SK-N-SH treated with all-trans-retinoic acid at 6 μM for 48 hours (cell line): ENCODE data around the gene SLC8A3.

Source experiments
- ATAC-seq: fragments of 200-7000 bp; cut with Tn5 transposase; 3 replicates; pipeline ENCODE4 v1.9.1; 2020; ENCODE audit warnings: mild to moderate bottlenecking, moderate library complexity
- ARNTL ChIP-seq: fragments of 450-650 bp; formaldehyde crosslinking; IDR thresholded peaks from 2 replicates; pipeline ENCODE4 v1.5.0; 2020; ENCODE audit warnings: low read depth, mild to moderate bottlenecking, moderate library complexity, borderline replicate concordance
- BACH2 ChIP-seq: fragments of 250-450 bp; sonication (Bioruptor Pico); IDR thresholded peaks from 2 replicates; pipeline ENCODE4 v1.9.0; 2021; ENCODE audit warnings: mild to moderate bottlenecking, borderline replicate concordance
- CSDC2 ChIP-seq: fragments of 250-450 bp; sonication (Bioruptor Pico); IDR thresholded peaks from 2 replicates; pipeline ENCODE4 v1.5.0; 2020; ENCODE audit warnings: mild to moderate bottlenecking, moderate library complexity
- CSRNP3 ChIP-seq: fragments of 250-450 bp; sonication (Bioruptor Pico); IDR thresholded peaks from 2 replicates; pipeline ENCODE4 v1.5.1; 2021; ENCODE audit warnings: mild to moderate bottlenecking, moderate library complexity
- ESRRG ChIP-seq: fragments of 250-450 bp; sonication (Bioruptor Pico); IDR thresholded peaks from 2 replicates; pipeline ENCODE4 v1.6.1; 2021; ENCODE audit warnings: mild to moderate bottlenecking
- ISL1 ChIP-seq: fragments of 250-450 bp; sonication (Bioruptor Pico); IDR thresholded peaks from 2 replicates; pipeline ENCODE4 v2.1.2; 2022; ENCODE audit warnings: mild to moderate bottlenecking, moderate library complexity
- OSR1 ChIP-seq: fragments of 250-450 bp; sonication (Bioruptor Pico); IDR thresholded peaks from 2 replicates; pipeline ENCODE4 v1.8.0; 2022; ENCODE audit warnings: moderate library complexity, mild to moderate bottlenecking, inconsistent platforms
- POU6F1 ChIP-seq: fragments of 250-450 bp; sonication (Bioruptor Pico); IDR thresholded peaks from 2 replicates; pipeline ENCODE4 v1.8.0; 2021; ENCODE audit warnings: low read depth, mild to moderate bottlenecking, moderate library complexity, borderline replicate concordance
- PPARA ChIP-seq: fragments of 250-450 bp; sonication (Bioruptor Pico); IDR thresholded peaks from 2 replicates; pipeline ENCODE4 v1.5.0; 2020; ENCODE audit warnings: mild to moderate bottlenecking, borderline replicate concordance
- RARB ChIP-seq: fragments of 250-450 bp; sonication (Bioruptor Pico); IDR thresholded peaks from 2 replicates; pipeline ENCODE4 v1.8.0; 2021; ENCODE audit warnings: mild to moderate bottlenecking, moderate library complexity
- TCF4 ChIP-seq: fragments of 250-450 bp; sonication (Bioruptor Pico); IDR thresholded peaks from 2 replicates; pipeline ENCODE4 v1.8.0; 2021; ENCODE audit warnings: mild to moderate bottlenecking, moderate library complexity, borderline replicate concordance
- TOX ChIP-seq: fragments of 250-450 bp; sonication (Bioruptor Pico); IDR thresholded peaks from 2 replicates; pipeline ENCODE4 v1.8.0; 2021; ENCODE audit warnings: mild to moderate bottlenecking, moderate library complexity, borderline replicate concordance
- TSHZ2 ChIP-seq: fragments of 250-450 bp; sonication (Bioruptor Pico); IDR thresholded peaks from 2 replicates; pipeline ENCODE4 v1.5.0; 2020; ENCODE audit warnings: mild to moderate bottlenecking, moderate library complexity
- ZC3H10 ChIP-seq: fragments of 250-450 bp; sonication (Bioruptor Pico); IDR thresholded peaks from 2 replicates; pipeline ENCODE4 v1.5.1; 2021; ENCODE audit warnings: mild to moderate bottlenecking, moderate library complexity
- ZFP3 ChIP-seq: fragments of 250-450 bp; sonication (Bioruptor Pico); IDR thresholded peaks from 2 replicates; pipeline ENCODE4 v1.5.0; 2020; ENCODE audit warnings: mild to moderate bottlenecking, moderate library complexity
- ZFP30 ChIP-seq: fragments of 450-650 bp; formaldehyde crosslinking; IDR thresholded peaks from 2 replicates; pipeline ENCODE4 v1.5.0; 2022; ENCODE audit warnings: mild to moderate bottlenecking, moderate library complexity
- ZNF565 ChIP-seq: fragments of 450-650 bp; formaldehyde crosslinking; conservative IDR thresholded peaks from 2 replicates; pipeline ENCODE4 v1.5.0; 2020; ENCODE audit warnings: low read depth, mild to moderate bottlenecking, moderate library complexity
- ZNF8 ChIP-seq: fragments of 450-650 bp; formaldehyde crosslinking; IDR thresholded peaks from 2 replicates; pipeline ENCODE4 v1.5.0; 2020; ENCODE audit warnings: mild to moderate bottlenecking, moderate library complexity
- TF ChIP-seq, protein P1 (sequence below): fragments of 250-450 bp; sonication (Bioruptor Pico); IDR thresholded peaks from 2 replicates; pipeline ENCODE4 v1.8.0; 2020; ENCODE audit warnings: mild to moderate bottlenecking, moderate library complexity, borderline replicate concordance
- TF ChIP-seq, protein P2 (sequence below): fragments of 250-450 bp; sonication (Bioruptor Pico); IDR thresholded peaks from 2 replicates; pipeline ENCODE4 v1.5.1; 2020; ENCODE audit warnings: low read depth, mild to moderate bottlenecking, moderate library complexity

Gene SLC8A3

DNA sequence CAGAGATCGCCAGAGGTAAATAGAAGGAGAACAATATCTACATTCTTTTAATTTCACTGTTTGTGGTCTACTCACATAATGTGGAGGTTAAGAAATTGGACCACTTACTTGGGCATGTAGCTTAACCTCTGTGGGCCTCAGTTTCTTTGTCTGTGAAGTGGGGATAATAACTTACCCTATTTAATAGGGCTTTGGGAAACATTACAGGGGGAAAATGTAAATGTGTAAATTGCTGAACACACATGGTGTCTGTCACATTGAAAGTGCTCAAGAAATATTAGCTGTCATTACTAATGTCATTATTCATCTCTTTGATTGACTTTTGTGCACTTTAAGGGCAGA is 140.5 kb downstream of the SLC8A3 start:
- ATAC-seq = no peak
- TF ChIP-seq ZFP3 (no peak), TOX (CRISPR knock-in tag) (no peak), RARB (CRISPR knock-in tag) (no peak), ARNTL (CRISPR knock-in tag) (no peak), BACH2 (no peak), CSDC2 (CRISPR knock-in tag) (no peak), OSR1 (CRISPR knock-in tag) (no peak)
- TF ChIP-seq, protein P1, sequence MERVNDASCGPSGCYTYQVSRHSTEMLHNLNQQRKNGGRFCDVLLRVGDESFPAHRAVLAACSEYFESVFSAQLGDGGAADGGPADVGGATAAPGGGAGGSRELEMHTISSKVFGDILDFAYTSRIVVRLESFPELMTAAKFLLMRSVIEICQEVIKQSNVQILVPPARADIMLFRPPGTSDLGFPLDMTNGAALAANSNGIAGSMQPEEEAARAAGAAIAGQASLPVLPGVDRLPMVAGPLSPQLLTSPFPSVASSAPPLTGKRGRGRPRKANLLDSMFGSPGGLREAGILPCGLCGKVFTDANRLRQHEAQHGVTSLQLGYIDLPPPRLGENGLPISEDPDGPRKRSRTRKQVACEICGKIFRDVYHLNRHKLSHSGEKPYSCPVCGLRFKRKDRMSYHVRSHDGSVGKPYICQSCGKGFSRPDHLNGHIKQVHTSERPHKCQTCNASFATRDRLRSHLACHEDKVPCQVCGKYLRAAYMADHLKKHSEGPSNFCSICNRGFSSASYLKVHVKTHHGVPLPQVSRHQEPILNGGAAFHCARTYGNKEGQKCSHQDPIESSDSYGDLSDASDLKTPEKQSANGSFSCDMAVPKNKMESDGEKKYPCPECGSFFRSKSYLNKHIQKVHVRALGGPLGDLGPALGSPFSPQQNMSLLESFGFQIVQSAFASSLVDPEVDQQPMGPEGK = no peak

GRCh38 chr14:70047598-70048312 is 141.0 kb downstream of the SLC8A3 start:
- ATAC-seq = no peak

DNA sequence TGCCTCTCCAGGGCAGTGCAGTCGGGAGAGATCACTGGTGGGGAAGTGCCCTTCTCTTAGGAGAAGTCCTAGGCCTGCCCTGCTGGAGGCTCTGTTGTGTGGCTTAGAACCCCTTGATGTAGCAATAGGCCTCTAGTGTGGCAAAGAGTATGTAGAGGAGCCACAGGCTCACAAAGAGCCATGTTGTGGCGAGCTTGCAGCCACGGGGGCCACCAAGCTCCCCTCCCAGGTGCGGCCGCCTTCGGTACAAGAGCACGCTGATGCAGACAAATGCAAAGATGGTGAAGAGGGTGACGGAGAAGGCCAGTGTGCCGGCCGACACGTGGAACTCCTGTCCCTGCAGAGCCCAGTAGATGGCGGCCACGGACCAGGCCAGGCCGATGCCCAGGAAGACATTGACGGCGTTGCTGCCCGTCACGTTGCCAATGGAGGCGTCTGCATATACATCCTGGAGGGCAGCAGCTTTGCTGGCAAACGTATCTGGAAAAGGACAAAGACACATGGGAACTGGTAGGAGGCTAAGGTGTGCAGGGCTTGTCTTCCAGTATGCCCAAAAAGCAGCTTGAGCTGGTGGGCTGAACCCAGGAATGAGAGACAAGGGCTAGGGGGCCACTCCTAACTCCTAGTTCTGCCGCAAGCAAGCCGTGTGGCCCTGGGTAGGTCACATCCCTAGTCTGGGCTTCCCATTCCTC is 142.8 kb downstream of the SLC8A3 start:
- peak; percentile 61; the same call in 1 of the 3 replicates for ATAC-seq
- no peak for TF ChIP-seq OSR1 (CRISPR knock-in tag)
- TF ChIP-seq, protein P2, sequence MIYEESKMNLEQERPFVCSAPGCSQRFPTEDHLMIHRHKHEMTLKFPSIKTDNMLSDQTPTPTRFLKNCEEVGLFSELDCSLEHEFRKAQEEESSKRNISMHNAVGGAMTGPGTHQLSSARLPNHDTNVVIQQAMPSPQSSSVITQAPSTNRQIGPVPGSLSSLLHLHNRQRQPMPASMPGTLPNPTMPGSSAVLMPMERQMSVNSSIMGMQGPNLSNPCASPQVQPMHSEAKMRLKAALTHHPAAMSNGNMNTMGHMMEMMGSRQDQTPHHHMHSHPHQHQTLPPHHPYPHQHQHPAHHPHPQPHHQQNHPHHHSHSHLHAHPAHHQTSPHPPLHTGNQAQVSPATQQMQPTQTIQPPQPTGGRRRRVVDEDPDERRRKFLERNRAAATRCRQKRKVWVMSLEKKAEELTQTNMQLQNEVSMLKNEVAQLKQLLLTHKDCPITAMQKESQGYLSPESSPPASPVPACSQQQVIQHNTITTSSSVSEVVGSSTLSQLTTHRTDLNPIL (CRISPR knock-in tag) = no peak

More at GRCh38 chr14:70047598-70048312, 141.0 kb downstream of the SLC8A3 start:
- TF ChIP-seq CSRNP3 (CRISPR knock-in tag) (no peak), PPARA (CRISPR knock-in tag) (no peak), BACH2 (no peak), ESRRG (CRISPR knock-in tag) (no peak), TCF4 (no peak), ZNF565 (CRISPR knock-in tag) (no peak)
- TF ChIP-seq, protein P2 (CRISPR knock-in tag) = no peak

- no peak for ATAC-seq
- TF ChIP-seq ZC3H10 (CRISPR knock-in tag) (no peak), ZFP30 (CRISPR knock-in tag) (no peak), ISL1 (CRISPR knock-in tag) (no peak), PPARA (CRISPR knock-in tag) (no peak), TCF4 (no peak), ZNF8 (CRISPR knock-in tag) (no peak), POU6F1 (CRISPR knock-in tag) (no peak), TSHZ2 (no peak)
- TF ChIP-seq, protein P2 (CRISPR knock-in tag) = no peak
- TF ChIP-seq, protein P1 = no peak
Measured at GRCh38 chr14:70045310-70045709, 143.4 kb downstream of the SLC8A3 start.
